Neural progenitor cell (in vitro differentiated cells): ENCODE results near the gene ANAPC7. TPM values are rescaled to one million over a fixed set of nuclear protein-coding genes. Genes with fewer than 3 reads are reported as not detected.

Source experiments
- DNase-seq: peaks from one replicate; pipeline ENCODE4 v3.0.0-alpha.2; 2016; ENCODE audit warnings: low spot score
- H2AFZ ChIP-seq: fragments of 200-600 bp; sonication (generic); replicated peaks from 2 replicates; pipeline ENCODE4 v1.6.1; 2016; ENCODE audit warnings: antibody characterized with exemption
- H3F3A ChIP-seq: fragments of 200-600 bp; sonication (generic); 2 replicates; pipeline ENCODE4 v1.6.1; 2016; ENCODE audit warnings: antibody characterized with exemption, low read depth
- H3K27ac ChIP-seq: fragments of 200-600 bp; sonication (generic); 2 replicates; pipeline ENCODE4 v1.5.1; 2016; ENCODE audit warnings: mild to moderate bottlenecking
- H3K27me3 ChIP-seq: fragments of 200-600 bp; sonication (generic); 2 replicates; pipeline ENCODE4 v1.6.1; 2016; ENCODE audit warnings: mild to moderate bottlenecking, moderate library complexity
- H3K36me3 ChIP-seq: fragments of 200-600 bp; sonication (generic); 2 replicates; pipeline ENCODE4 v1.5.1; 2016
- H3K4me1 ChIP-seq: fragments of 200-600 bp; sonication (generic); 2 replicates; pipeline ENCODE4 v1.6.1; 2016; ENCODE audit warnings: mixed run types
- H3K4me2 ChIP-seq: fragments of 200-600 bp; sonication (generic); 2 replicates; pipeline ENCODE4 v1.6.1; 2016
- H3K4me3 ChIP-seq: fragments of 200-600 bp; sonication (generic); 2 replicates; pipeline ENCODE4 v1.5.1; 2016
- H3K79me2 ChIP-seq: fragments of 200-600 bp; sonication (generic); 2 replicates; pipeline ENCODE4 v1.6.1; 2016; ENCODE audit warnings: low read depth
- H3K9ac ChIP-seq: fragments of 200-600 bp; sonication (generic); 2 replicates; pipeline ENCODE4 v1.6.1; 2016
- H3K9me3 ChIP-seq: fragments of 200-600 bp; sonication (generic); 2 replicates; pipeline ENCODE4 v1.5.1; 2016; ENCODE audit warnings: low read depth
- H4K20me1 ChIP-seq: fragments of 200-600 bp; sonication (generic); 2 replicates; pipeline ENCODE4 v1.6.1; 2016; ENCODE audit warnings: low read depth
- H3K27ac Mint-ChIP-seq: 3 replicates; pipeline ENCODE4 v1.8.0; 2021; ENCODE audit warnings: mixed read lengths
- H3K27me3 Mint-ChIP-seq: 2 replicates; pipeline ENCODE4 v1.8.0; 2022; ENCODE audit warnings: low read depth, mild to moderate bottlenecking, inconsistent platforms, moderate library complexity, mixed read lengths; ENCODE audit not compliant: insufficient read depth
- H3K36me3 Mint-ChIP-seq: 3 replicates; pipeline ENCODE4 v1.8.0; 2021; ENCODE audit warnings: mixed read lengths
- H3K4me1 Mint-ChIP-seq: 3 replicates; pipeline ENCODE4 v1.8.0; 2021; ENCODE audit warnings: mixed read lengths
- H3K4me3 Mint-ChIP-seq: 3 replicates; pipeline ENCODE4 v1.8.0; 2021; ENCODE audit warnings: mild to moderate bottlenecking, moderate library complexity, mixed read lengths
- H3K9me3 Mint-ChIP-seq: 3 replicates; pipeline ENCODE4 v1.8.0; 2020; ENCODE audit warnings: mixed read lengths
- EZH2 ChIP-seq: fragments of 200-600 bp; sonication (generic); IDR thresholded peaks from 2 replicates; pipeline ENCODE4 v1.6.1; 2017; ENCODE audit warnings: antibody characterized with exemption, mild to moderate bottlenecking, moderate library complexity
- EZH2phosphoT487 ChIP-seq: fragments of 200-600 bp; sonication (generic); IDR thresholded peaks from 2 replicates; pipeline ENCODE4 v1.6.1; 2017; ENCODE audit warnings: antibody characterized with exemption
- total RNA-seq: library from RNA; depleted of rRNA; stranded (reverse); fragments of >200 nt; gene quantifications from 2 replicates; pipeline ENCODE4 v1.2.3, GENCODE V29; 2015; ENCODE audit warnings: low replicate concordance
- TF ChIP-seq, protein P1 (sequence below): fragments of 200-600 bp; sonication (generic); IDR thresholded peaks from 2 replicates; pipeline ENCODE4 v1.5.1; 2017; ENCODE audit warnings: antibody characterized with exemption, mild to moderate bottlenecking

Gene ANAPC7
- total RNA-seq, 1 donor from 2014 or later: 114 TPM

DNA sequence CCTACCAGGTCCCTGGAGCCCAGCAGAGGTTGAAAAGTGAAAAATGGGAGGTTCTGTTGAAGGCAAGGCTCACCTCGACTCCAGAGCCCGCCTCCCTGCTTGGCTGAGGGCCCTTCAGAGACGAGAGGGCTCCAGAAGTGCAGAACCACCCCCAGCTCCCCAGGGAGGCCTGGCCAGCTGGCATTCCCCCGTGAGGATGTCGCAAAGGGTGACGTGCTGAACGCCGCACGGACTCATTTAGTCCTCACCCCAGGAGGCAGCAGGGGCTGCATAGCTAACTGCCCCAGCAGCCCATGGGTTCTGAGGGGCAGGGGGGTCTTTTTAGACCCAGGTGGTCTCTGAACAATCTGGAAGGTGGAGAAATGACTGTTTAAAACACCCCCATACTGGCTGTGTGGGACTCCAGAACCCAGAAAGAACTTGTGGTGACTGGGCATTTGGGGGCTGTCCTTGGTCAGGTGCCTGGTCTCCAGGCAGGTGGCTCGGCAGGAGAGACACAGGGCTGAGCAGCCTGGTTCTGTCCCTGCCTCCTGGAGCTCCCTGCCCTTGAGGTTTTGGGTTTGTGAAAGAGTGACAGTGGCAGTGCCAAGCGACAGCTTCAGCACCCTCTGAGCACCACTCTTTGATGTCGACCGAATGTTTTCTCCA is 32.0 kb downstream of the ANAPC7 start:
- Histone ChIP-seq H3K79me2 (no peaks in the 10 kb centered on the region), H3K27me3 (no peaks in the 10 kb centered on the region), H4K20me1 (peaks cover 7% of the 10 kb centered on the region), H2AFZ (no peak overlapping the region), H3K36me3 (peaks cover 13% of the 10 kb centered on the region), H3K4me3 (no peak overlapping the region), H3K4me2 (no peak overlapping the region), H3F3A (peaks cover 20% of the 10 kb centered on the region), H3K9me3 (no peaks in the 10 kb centered on the region), H3K27ac (no peak overlapping the region), H3K4me1 (peaks cover 7% of the 10 kb centered on the region), H3K9ac (no peak overlapping the region)
- Mint-ChIP-seq H3K9me3 (no peaks in the 10 kb centered on the region), H3K4me1 (peaks cover 5% of the 10 kb centered on the region), H3K4me3 (peak overlapping the region; percentile 35), H3K27ac (no peak overlapping the region), H3K27me3 (peaks cover 3% of the 10 kb centered on the region), H3K36me3 (peaks cover 14% of the 10 kb centered on the region)
- no peak for DNase-seq
- TF ChIP-seq EZH2: no peak
- no peak for TF ChIP-seq EZH2phosphoT487
- TF ChIP-seq, protein P1, sequence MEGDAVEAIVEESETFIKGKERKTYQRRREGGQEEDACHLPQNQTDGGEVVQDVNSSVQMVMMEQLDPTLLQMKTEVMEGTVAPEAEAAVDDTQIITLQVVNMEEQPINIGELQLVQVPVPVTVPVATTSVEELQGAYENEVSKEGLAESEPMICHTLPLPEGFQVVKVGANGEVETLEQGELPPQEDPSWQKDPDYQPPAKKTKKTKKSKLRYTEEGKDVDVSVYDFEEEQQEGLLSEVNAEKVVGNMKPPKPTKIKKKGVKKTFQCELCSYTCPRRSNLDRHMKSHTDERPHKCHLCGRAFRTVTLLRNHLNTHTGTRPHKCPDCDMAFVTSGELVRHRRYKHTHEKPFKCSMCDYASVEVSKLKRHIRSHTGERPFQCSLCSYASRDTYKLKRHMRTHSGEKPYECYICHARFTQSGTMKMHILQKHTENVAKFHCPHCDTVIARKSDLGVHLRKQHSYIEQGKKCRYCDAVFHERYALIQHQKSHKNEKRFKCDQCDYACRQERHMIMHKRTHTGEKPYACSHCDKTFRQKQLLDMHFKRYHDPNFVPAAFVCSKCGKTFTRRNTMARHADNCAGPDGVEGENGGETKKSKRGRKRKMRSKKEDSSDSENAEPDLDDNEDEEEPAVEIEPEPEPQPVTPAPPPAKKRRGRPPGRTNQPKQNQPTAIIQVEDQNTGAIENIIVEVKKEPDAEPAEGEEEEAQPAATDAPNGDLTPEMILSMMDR: no peak

DNA sequence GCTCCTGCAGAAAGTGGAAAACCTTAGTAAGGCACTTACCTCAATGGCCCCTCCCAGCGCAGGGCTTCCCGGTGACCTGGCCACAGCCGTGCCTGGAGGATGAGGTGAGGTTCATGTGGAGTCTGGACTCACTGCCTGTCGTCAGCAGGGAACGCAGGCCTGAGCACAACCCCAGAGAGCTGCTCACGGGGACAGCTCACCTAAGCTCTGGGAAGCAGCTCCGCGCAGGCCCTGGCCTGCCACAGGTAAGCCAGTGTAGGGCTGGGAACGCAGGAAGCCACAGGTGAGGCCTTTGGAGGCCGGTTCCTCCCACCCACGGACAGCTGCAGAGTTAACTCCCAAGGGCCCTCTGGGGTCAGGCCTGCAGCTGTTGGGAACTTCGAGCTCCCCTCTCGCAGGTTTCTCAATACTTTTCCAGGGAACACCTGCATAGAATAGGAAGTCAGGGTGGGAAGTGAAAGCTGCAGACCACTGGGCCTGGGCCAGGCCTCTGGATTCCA is 32.7 kb downstream of the ANAPC7 start:
- no peak overlapping the region for H3K27ac Mint-ChIP-seq
- peaks cover 5% of the 10 kb centered on the region for H3K4me1 Mint-ChIP-seq
- Histone ChIP-seq H3K4me3 (no peak overlapping the region), H3K27me3 (no peaks in the 10 kb centered on the region), H3K4me2 (no peak overlapping the region), H3K9me3 (no peaks in the 10 kb centered on the region), H3K36me3 (peaks cover 9% of the 10 kb centered on the region), H4K20me1 (peaks cover 7% of the 10 kb centered on the region), H3F3A (peaks cover 20% of the 10 kb centered on the region), H3K79me2 (no peaks in the 10 kb centered on the region), H3K4me1 (peaks cover 7% of the 10 kb centered on the region), H2AFZ (no peak overlapping the region), H3K27ac (peak overlapping the region; percentile 46), H3K9ac (no peak overlapping the region)
- peaks cover 10% of the 10 kb centered on the region for H3K36me3 Mint-ChIP-seq
- no peak overlapping the region for H3K4me3 Mint-ChIP-seq
- DNase-seq: no peak
- TF ChIP-seq EZH2 (no peak), EZH2phosphoT487 (no peak)
- TF ChIP-seq, protein P1: no peak
- H3K9me3 Mint-ChIP-seq: no peaks in the 10 kb centered on the region
- H3K27me3 Mint-ChIP-seq: peaks cover 3% of the 10 kb centered on the region

DNA sequence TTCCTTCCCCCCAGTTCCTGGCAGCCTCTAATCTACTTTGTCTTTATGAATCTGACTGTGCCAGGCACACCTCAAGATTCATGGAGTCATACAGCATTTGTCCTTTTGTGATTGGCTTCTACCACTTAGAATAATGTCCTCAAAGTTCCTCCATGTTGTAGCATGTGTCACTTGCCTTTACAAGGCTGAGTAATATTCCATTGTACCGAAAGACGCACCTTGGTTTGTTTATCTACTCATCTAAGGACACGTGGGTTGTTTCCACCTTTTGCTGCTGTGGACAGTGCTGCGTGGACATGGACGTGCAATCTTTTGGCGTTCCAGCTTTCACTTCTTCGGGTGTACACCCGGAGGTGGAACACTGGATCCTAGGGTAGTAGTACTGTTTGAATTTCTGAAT is 33.5 kb downstream of the ANAPC7 start:
- TF ChIP-seq, protein P1: no peak
- Mint-ChIP-seq H3K4me3 (no peak overlapping the region), H3K27me3 (peaks cover 3% of the 10 kb centered on the region), H3K4me1 (peaks cover 5% of the 10 kb centered on the region), H3K36me3 (peaks cover 6% of the 10 kb centered on the region), H3K27ac (no peak overlapping the region), H3K9me3 (no peaks in the 10 kb centered on the region)
- Histone ChIP-seq H3K27ac (no peak overlapping the region), H3K9me3 (no peaks in the 10 kb centered on the region), H3K36me3 (peaks cover 1% of the 10 kb centered on the region), H2AFZ (no peak overlapping the region), H3K4me1 (peaks cover 7% of the 10 kb centered on the region), H4K20me1 (peaks cover 2% of the 10 kb centered on the region), H3K9ac (no peak overlapping the region), H3F3A (peaks cover 15% of the 10 kb centered on the region), H3K4me2 (no peak overlapping the region), H3K4me3 (no peak overlapping the region), H3K79me2 (no peaks in the 10 kb centered on the region), H3K27me3 (no peaks in the 10 kb centered on the region)
- no peak for DNase-seq
